HG03469 (cell line): Measurements from ENCODE around the gene JOSD2.

Experiments used
- ATAC-seq: cut with Tn5 transposase; IDR thresholded peaks from one replicate; pipeline ENCODE4 v1.9.1; 2021; ENCODE audit warnings: mild to moderate bottlenecking, moderate library complexity, moderate number of reproducible peaks; ENCODE audit not compliant: unreplicated experiment

JOSD2 gene

DNA sequence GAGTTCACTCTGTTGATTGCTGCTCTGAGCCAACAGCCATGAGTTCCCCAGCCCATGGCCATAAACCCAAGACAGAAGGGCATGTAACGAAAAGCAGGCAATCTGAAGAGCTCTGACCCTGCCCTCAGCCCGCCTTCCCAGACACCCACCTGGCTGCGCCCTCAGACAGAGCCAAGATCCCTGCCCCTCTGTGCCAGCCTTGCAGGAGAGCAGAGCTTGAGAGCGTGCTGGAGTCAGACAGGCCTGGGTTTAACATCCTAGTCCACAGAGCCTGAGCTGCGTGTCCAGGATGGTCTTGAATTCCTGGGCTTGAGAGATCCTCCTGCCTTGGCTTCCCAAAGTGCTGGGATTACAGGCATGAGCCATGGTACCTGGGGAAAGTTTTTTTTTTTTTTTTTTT lies 53.7 kb downstream of the JOSD2 start:
- ATAC-seq = no peak
